ENCODE measurements around the gene PTX3.

GRCh38 chr3:157445857-157446256 is 9.2 kb downstream of the PTX3 start:
- TF ChIP-seq CTCF (IDR thresholded peaks at IDR 0.05; ENCODE audit: insufficient read depth, low read length, poor library complexity, severe bottlenecking) = no peak
- TF ChIP-seq EZH2phosphoT487 (conservative IDR thresholded peaks at IDR 0.05; ENCODE audit: low read length) = no peak

Measured in SU-DHL-6 (cell line).